Measurements from ENCODE around the gene CHAC1.

- no peak for TF ChIP-seq CTCF (IDR thresholded peaks at IDR 0.05)
- TF ChIP-seq POLR2A (IDR thresholded peaks at IDR 0.05), result no peak
- TF ChIP-seq POLR2AphosphoS5 (IDR thresholded peaks at IDR 0.05), result no peak
These were observed 37.5 kb downstream of the CHAC1 start for GRCh38 chr15:40990789-40991188.
